GM23338 (cell line): ENCODE data around the gene NTM. TPM values are rescaled to one million over a fixed set of nuclear protein-coding genes. Genes with fewer than 3 reads are reported as not detected.

Source experiments
- ATAC-seq: fragments of 200-7000 bp; cut with Tn5 transposase; 3 replicates; pipeline ENCODE4 v1.9.1; 2020
- DNase-seq: peaks from one replicate; pipeline ENCODE4 v3.0.0-alpha.2; 2015; ENCODE audit warnings: low spot score
- H2AFZ ChIP-seq: fragments of 200-600 bp; sonication (generic); 2 replicates; pipeline ENCODE4 v1.8.0; 2016; ENCODE audit warnings: antibody characterized with exemption, mild to moderate bottlenecking, moderate library complexity
- H3F3A ChIP-seq: fragments of 200-600 bp; sonication (generic); replicated peaks from 2 replicates; pipeline ENCODE4 v1.8.0; 2017; ENCODE audit warnings: antibody characterized with exemption, mixed run types, low read depth
- H3K27ac ChIP-seq: fragments of 200-600 bp; sonication (generic); 2 replicates; pipeline ENCODE4 v1.6.1; 2016; ENCODE audit warnings: low read depth
- H3K27me3 ChIP-seq: fragments of 200-600 bp; sonication (generic); 2 replicates; pipeline ENCODE4 v1.8.0; 2016; ENCODE audit warnings: mild to moderate bottlenecking, mixed run types, moderate library complexity; ENCODE audit not compliant: insufficient read depth
- H3K36me3 ChIP-seq: fragments of 200-600 bp; sonication (generic); 2 replicates; pipeline ENCODE4 v1.8.0; 2016; ENCODE audit warnings: mild to moderate bottlenecking; ENCODE audit not compliant: insufficient read depth
- H3K4me1 ChIP-seq: fragments of 200-600 bp; sonication (generic); 2 replicates; pipeline ENCODE4 v1.8.0; 2016; ENCODE audit warnings: mild to moderate bottlenecking, moderate library complexity; ENCODE audit not compliant: insufficient read depth
- H3K4me2 ChIP-seq: fragments of 200-600 bp; sonication (generic); 2 replicates; pipeline ENCODE4 v1.7.1; 2017; ENCODE audit warnings: mixed run types
- H3K4me3 ChIP-seq: fragments of 200-600 bp; sonication (generic); 2 replicates; pipeline ENCODE4 v1.6.1; 2016; ENCODE audit warnings: mixed run types
- H3K79me2 ChIP-seq: fragments of 200-600 bp; sonication (generic); replicated peaks from 2 replicates; pipeline ENCODE4 v1.8.0; 2017; ENCODE audit warnings: mild to moderate bottlenecking; ENCODE audit not compliant: insufficient read depth
- H3K9me2 ChIP-seq: fragments of 200-600 bp; sonication (generic); 2 replicates; pipeline ENCODE4 v1.8.0; 2017; ENCODE audit not compliant: insufficient read depth
- H4K20me1 ChIP-seq: fragments of 200-600 bp; sonication (generic); replicated peaks from 2 replicates; pipeline ENCODE4 v1.8.0; 2017; ENCODE audit warnings: mild to moderate bottlenecking; ENCODE audit not compliant: insufficient read depth
- H3K27ac Mint-ChIP-seq: 2 replicates; pipeline ENCODE4 v1.8.0; 2020; ENCODE audit warnings: inconsistent platforms, mild to moderate bottlenecking, moderate library complexity, mixed read lengths
- H3K27me3 Mint-ChIP-seq: 3 replicates; pipeline ENCODE4 v1.8.0; 2022; ENCODE audit warnings: low read depth, mild to moderate bottlenecking, moderate library complexity, mixed read lengths, inconsistent platforms; ENCODE audit not compliant: insufficient read depth, poor library complexity
- H3K36me3 Mint-ChIP-seq: 3 replicates; pipeline ENCODE4 v1.8.0; 2021; ENCODE audit warnings: low read depth, mild to moderate bottlenecking, inconsistent platforms, moderate library complexity, mixed read lengths
- H3K4me1 Mint-ChIP-seq: 3 replicates; pipeline ENCODE4 v1.8.0; 2020; ENCODE audit warnings: mild to moderate bottlenecking, inconsistent platforms, mixed read lengths
- H3K4me3 Mint-ChIP-seq: 3 replicates; pipeline ENCODE4 v1.8.0; 2021; ENCODE audit warnings: moderate library complexity, mild to moderate bottlenecking, inconsistent platforms, mixed read lengths
- H3K9me3 Mint-ChIP-seq: 3 replicates; pipeline ENCODE4 v1.8.0; 2020; ENCODE audit warnings: moderate library complexity, mild to moderate bottlenecking, inconsistent platforms, mixed read lengths
- CREB1 ChIP-seq: fragments of 250-450 bp; sonication (Bioruptor Pico); IDR thresholded peaks from 2 replicates; pipeline ENCODE4 v1.5.0; 2020; ENCODE audit warnings: low read depth, mild to moderate bottlenecking, moderate library complexity
- CTCF ChIP-seq, 2 experiments: fragments of 200-600 bp in 1 of 2; sonication (generic) in 1 of 2; conservative IDR thresholded peaks; 2 replicates each; pipeline versions ENCODE4 v1.5.1 to v1.6.1; 2016 to 2017; ENCODE audit warnings: antibody characterized with exemption in 2 of 2, low read depth in 2 of 2, mild to moderate bottlenecking in 2 of 2, moderate library complexity in 1 of 2
- ETS1 ChIP-seq: IDR thresholded peaks from 2 replicates; pipeline ENCODE4 v1.6.1; 2016; ENCODE audit warnings: antibody characterized with exemption
- EZH2 ChIP-seq: fragments of 200-600 bp; sonication (generic); IDR thresholded peaks from one replicate; pipeline ENCODE4 v1.8.0; 2017; ENCODE audit warnings: antibody characterized with exemption, mild to moderate bottlenecking, low read depth; ENCODE audit not compliant: unreplicated experiment
- EZH2phosphoT487 ChIP-seq: fragments of 200-600 bp; sonication (generic); IDR thresholded peaks from one replicate; pipeline ENCODE4 v1.8.1; 2018; ENCODE audit warnings: antibody characterized with exemption; ENCODE audit not compliant: unreplicated experiment
- JUNB ChIP-seq: IDR thresholded peaks from one replicate; pipeline ENCODE4 v1.6.1; 2016; ENCODE audit warnings: antibody characterized with exemption; ENCODE audit not compliant: unreplicated experiment
- NANOG ChIP-seq: IDR thresholded peaks from 2 replicates; pipeline ENCODE4 v1.6.1; 2016; ENCODE audit warnings: antibody characterized with exemption, borderline replicate concordance
- POLR2AphosphoS5 ChIP-seq: IDR thresholded peaks from 2 replicates; pipeline ENCODE4 v1.6.1; 2016; ENCODE audit warnings: antibody characterized with exemption, low read depth
- REST ChIP-seq: IDR thresholded peaks from one replicate; pipeline ENCODE4 v1.6.1; 2018; ENCODE audit warnings: antibody characterized with exemption; ENCODE audit not compliant: unreplicated experiment
- STAT1 ChIP-seq: IDR thresholded peaks from one replicate; pipeline ENCODE4 v1.6.1; 2016; ENCODE audit warnings: antibody characterized with exemption; ENCODE audit not compliant: unreplicated experiment
- ZNF114 ChIP-seq: fragments of 250-450 bp; sonication (Bioruptor Pico); IDR thresholded peaks from 2 replicates; pipeline ENCODE4 v1.5.0; 2020; ENCODE audit warnings: mild to moderate bottlenecking, moderate library complexity
- ZNF331 ChIP-seq: fragments of 250-450 bp; sonication (Bioruptor Pico); IDR thresholded peaks from 2 replicates; pipeline ENCODE4 v1.5.0; 2020; ENCODE audit warnings: low read depth, mild to moderate bottlenecking, moderate library complexity
- ZNF462 ChIP-seq: fragments of 250-450 bp; sonication (Bioruptor Pico); IDR thresholded peaks from 2 replicates; pipeline ENCODE4 v1.5.0; 2020; ENCODE audit warnings: mild to moderate bottlenecking, moderate library complexity
- polyA plus RNA-seq: library from polyadenylated mRNA; unstranded; fragments of >200 nt; fragmentation: Nextera tagmentation; extraction: Ambion mirVana; gene quantifications from 2 replicates; pipeline ENCODE4 v1.2.1, GENCODE V29; 2016
- total RNA-seq: library from RNA; depleted of rRNA; stranded (reverse); fragments of >200 nt; shearing (Covaris generic); gene quantifications from 2 replicates; pipeline ENCODE4 v1.2.3, GENCODE V29; 2014

Gene NTM
- total and polyA plus RNA-seq, 2 experiments from 2014 or later, result 10.6 to 14.6 TPM

- Mint-ChIP-seq H3K27me3 (peaks cover 10% of the 10 kb centered on the region), H3K4me1 (peaks cover 14% of the 10 kb centered on the region), H3K9me3 (0 out of 3 replicates have a peak, but pooled peaks cover 5% of the 10 kb centered on the region), H3K36me3 (no peaks in the 10 kb centered on the region; the same call in 2 of the 3 replicates), H3K27ac (no peak overlapping the region), H3K4me3 (no peak overlapping the region)
- DNase-seq, result no peak
- TF ChIP-seq REST, result no peak
- TF ChIP-seq CREB1 (CRISPR knock-in tag), result no peak
- no peak for TF ChIP-seq ETS1
- no peak for TF ChIP-seq NANOG
- no peak for TF ChIP-seq ZNF114 (CRISPR knock-in tag)
- TF ChIP-seq POLR2AphosphoS5, result no peak
- TF ChIP-seq ZNF462 (CRISPR knock-in tag), result no peak
- TF ChIP-seq EZH2, result no peak
- no peak for TF ChIP-seq EZH2phosphoT487
- no peak for TF ChIP-seq STAT1
- no peak for TF ChIP-seq JUNB
- TF ChIP-seq ZNF331, result no peak
- no peak for TF ChIP-seq CTCF (conservative IDR thresholded peaks at IDR 0.05; ENCODE audit: low read depth in 2 of 2)
- Histone ChIP-seq H3K27ac (no peak overlapping the region), H3F3A (no peaks in the 10 kb centered on the region), H3K4me2 (no peak overlapping the region), H2AFZ (no peak overlapping the region), H3K4me1 (no peaks in the 10 kb centered on the region), H3K79me2 (no peaks in the 10 kb centered on the region), H3K4me3 (no peak overlapping the region), H3K9me2 (peaks cover 28% of the 10 kb centered on the region; the same call in 1 of the 2 replicates), H3K36me3 (no peaks in the 10 kb centered on the region), H4K20me1 (no peaks in the 10 kb centered on the region), H3K27me3 (no peaks in the 10 kb centered on the region)
- ATAC-seq, result no peak
Observed at GRCh38 chr11:132062541-132062940, 692.1 kb downstream of the NTM start.
